ENCODE results near the gene TTC32.

GRCh38 chr2:19855542-19856431, 46.0 kb downstream of the TTC32 start:
- TF ChIP-seq CTCF (IDR thresholded peaks at IDR 0.05) (no peak), POLR2A (IDR thresholded peaks at IDR 0.05) (no peak)

Data from lower leg skin (tissue), 3 donors.